ENCODE measurements around the gene DDX1.

DNA sequence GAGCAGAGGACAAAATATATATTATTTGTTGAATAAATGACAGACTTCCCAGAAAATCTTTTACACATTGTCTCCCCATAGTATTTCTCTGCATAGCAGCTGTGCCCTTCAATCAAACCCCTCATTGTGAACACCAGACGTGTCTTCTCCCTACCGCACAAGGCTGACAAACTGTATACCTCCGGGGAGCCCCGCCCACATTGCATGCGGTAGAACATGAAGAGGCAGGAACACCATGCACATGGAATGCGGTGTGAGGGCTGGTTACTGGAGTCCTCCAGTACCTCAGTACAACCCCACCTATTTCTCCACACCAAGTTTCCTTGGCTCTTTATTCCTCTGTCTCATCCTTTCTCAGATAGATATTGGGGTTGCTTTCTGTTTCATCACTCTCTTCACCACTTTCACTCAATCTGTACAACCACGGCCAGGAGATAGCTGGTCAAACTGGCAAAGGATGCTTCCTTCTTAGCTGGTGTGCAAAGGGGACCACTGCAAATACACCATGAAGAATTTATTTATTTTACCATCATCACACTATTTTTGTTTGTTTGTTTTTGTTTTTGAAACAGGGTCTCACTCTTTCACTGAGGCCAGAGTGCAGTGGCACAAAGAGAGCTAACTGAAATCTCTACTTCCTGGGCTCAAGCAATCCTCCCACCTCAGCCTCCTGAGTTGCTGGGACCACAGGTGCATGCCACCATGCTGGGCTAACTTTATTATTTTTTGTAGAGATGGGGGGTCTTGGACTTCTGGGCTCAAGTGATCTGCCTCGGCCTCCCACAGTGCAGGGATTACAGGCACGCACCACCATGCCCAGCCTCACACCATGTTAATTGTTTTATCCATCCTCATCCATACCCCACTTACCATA lies 28.2 kb upstream of the DDX1 start:
- TF ChIP-seq, protein P1, sequence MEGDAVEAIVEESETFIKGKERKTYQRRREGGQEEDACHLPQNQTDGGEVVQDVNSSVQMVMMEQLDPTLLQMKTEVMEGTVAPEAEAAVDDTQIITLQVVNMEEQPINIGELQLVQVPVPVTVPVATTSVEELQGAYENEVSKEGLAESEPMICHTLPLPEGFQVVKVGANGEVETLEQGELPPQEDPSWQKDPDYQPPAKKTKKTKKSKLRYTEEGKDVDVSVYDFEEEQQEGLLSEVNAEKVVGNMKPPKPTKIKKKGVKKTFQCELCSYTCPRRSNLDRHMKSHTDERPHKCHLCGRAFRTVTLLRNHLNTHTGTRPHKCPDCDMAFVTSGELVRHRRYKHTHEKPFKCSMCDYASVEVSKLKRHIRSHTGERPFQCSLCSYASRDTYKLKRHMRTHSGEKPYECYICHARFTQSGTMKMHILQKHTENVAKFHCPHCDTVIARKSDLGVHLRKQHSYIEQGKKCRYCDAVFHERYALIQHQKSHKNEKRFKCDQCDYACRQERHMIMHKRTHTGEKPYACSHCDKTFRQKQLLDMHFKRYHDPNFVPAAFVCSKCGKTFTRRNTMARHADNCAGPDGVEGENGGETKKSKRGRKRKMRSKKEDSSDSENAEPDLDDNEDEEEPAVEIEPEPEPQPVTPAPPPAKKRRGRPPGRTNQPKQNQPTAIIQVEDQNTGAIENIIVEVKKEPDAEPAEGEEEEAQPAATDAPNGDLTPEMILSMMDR (IDR thresholded peaks at IDR 0.05): no peak
- no peak for TF ChIP-seq EP300 (IDR thresholded peaks at IDR 0.05)
